Measurements from ENCODE around the gene GHR.

DNA sequence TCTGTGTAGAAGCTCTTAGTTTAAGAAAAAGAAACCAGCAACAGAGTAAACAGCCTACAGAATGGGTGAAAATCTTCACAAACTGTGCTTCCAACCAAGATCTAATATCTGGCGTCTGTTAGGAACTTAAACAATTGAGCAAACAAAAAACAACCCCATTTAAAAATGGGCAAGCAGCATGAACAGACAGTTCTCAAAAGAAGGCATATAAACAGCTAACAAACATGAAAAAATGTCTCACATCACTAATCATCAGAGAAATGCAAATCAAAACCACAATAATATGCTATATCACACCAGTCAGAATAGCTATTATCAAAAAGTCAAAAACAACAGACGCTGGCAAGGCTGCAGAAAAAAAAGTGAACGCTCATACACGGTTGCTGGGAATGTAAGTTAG, 249.7 kb downstream of the GHR start:
- TF ChIP-seq, protein P1, sequence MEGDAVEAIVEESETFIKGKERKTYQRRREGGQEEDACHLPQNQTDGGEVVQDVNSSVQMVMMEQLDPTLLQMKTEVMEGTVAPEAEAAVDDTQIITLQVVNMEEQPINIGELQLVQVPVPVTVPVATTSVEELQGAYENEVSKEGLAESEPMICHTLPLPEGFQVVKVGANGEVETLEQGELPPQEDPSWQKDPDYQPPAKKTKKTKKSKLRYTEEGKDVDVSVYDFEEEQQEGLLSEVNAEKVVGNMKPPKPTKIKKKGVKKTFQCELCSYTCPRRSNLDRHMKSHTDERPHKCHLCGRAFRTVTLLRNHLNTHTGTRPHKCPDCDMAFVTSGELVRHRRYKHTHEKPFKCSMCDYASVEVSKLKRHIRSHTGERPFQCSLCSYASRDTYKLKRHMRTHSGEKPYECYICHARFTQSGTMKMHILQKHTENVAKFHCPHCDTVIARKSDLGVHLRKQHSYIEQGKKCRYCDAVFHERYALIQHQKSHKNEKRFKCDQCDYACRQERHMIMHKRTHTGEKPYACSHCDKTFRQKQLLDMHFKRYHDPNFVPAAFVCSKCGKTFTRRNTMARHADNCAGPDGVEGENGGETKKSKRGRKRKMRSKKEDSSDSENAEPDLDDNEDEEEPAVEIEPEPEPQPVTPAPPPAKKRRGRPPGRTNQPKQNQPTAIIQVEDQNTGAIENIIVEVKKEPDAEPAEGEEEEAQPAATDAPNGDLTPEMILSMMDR (IDR thresholded peaks at IDR 0.05; ENCODE audit: poor library complexity, severe bottlenecking) = no peak
- TF ChIP-seq POLR2AphosphoS5 (IDR thresholded peaks at IDR 0.05) = no peak
- no peak for TF ChIP-seq RAD21 (conservative IDR thresholded peaks at IDR 0.05)
- no peak for TF ChIP-seq EZH2 (IDR thresholded peaks at IDR 0.05; ENCODE audit: borderline replicate concordance, insufficient read depth, low read length, poor library complexity, severe bottlenecking)

Data from neural cell (in vitro differentiated cells).